Panc1 (cell line): ENCODE data around the gene ZNF771.

Experiments
- POLR2AphosphoS5 ChIP-seq: IDR thresholded peaks from 2 replicates; pipeline ENCODE4 v1.6.1; 2012; ENCODE audit warnings: mild to moderate bottlenecking, low read depth, low read length, moderate library complexity
- TF ChIP-seq, protein P1 (sequence below): fragments of 450-650 bp; IDR thresholded peaks from 2 replicates; pipeline ENCODE4 v1.5.1; 2017; ENCODE audit warnings: mild to moderate bottlenecking

DNA sequence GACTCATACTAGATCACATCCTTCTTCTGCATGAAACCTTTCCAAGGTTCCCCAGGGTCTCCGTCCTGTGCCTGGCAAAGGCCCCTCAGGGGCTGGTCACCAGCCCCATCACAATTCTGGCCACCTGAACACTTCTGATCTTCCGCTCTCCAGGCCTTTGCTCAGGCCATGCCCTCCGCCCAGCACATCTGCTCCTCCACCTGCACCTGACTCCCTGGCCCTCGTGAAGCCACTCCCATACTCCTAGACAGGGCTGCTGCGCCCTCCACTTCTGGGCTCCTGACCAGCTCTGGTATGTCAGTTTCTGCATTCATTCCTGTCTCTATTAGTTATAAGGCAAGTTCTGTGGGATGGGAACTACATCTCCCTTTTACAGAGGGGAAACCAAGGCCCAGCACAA lies 34.7 kb upstream of the ZNF771 start:
- TF ChIP-seq POLR2AphosphoS5 = no peak
- TF ChIP-seq, protein P1, sequence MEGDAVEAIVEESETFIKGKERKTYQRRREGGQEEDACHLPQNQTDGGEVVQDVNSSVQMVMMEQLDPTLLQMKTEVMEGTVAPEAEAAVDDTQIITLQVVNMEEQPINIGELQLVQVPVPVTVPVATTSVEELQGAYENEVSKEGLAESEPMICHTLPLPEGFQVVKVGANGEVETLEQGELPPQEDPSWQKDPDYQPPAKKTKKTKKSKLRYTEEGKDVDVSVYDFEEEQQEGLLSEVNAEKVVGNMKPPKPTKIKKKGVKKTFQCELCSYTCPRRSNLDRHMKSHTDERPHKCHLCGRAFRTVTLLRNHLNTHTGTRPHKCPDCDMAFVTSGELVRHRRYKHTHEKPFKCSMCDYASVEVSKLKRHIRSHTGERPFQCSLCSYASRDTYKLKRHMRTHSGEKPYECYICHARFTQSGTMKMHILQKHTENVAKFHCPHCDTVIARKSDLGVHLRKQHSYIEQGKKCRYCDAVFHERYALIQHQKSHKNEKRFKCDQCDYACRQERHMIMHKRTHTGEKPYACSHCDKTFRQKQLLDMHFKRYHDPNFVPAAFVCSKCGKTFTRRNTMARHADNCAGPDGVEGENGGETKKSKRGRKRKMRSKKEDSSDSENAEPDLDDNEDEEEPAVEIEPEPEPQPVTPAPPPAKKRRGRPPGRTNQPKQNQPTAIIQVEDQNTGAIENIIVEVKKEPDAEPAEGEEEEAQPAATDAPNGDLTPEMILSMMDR = no peak
